Suprapubic skin (tissue), 3 donors: Measurements from ENCODE around the gene PRTFDC1.

ENCODE experiments used
- POLR2A ChIP-seq, 2 donors: fragments of 450-650 bp; IDR thresholded peaks; one replicate each; pipeline ENCODE4 v1.6.1; 2017; ENCODE audit warnings: antibody characterized with exemption in 2 of 2, mild to moderate bottlenecking in 2 of 2, moderate library complexity in 2 of 2
- TF ChIP-seq, protein P1 (sequence below), 2 donors: fragments of 200-600 bp in 1 of 2; fragments of 450-650 bp in 1 of 2; sonication (generic) in 1 of 2; IDR thresholded peaks; one replicate each; pipeline ENCODE4 v1.5.1; 2016 to 2019; ENCODE audit warnings: antibody characterized with exemption in 2 of 2, mild to moderate bottlenecking in 1 of 2, moderate library complexity in 1 of 2

DNA sequence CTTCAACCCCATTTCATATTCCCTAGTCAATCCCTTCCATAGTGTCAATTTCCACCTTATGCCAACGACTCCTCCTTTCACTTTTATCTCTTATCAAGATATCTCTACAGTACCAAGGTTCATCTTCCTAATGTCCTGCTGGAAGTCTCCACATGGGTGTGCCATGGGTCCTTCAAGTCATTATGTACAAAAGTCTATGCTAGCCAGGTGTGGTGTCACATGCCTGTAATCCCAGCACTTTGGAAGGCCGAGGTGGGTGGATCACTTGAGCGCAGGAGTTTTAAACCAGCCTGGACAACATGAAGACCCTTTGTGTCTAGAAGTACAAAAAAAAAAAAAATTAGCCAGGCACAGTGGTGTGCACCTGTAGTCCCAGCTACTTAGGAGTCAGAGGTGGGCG is 47.6 kb downstream of the PRTFDC1 start:
- TF ChIP-seq, protein P1, sequence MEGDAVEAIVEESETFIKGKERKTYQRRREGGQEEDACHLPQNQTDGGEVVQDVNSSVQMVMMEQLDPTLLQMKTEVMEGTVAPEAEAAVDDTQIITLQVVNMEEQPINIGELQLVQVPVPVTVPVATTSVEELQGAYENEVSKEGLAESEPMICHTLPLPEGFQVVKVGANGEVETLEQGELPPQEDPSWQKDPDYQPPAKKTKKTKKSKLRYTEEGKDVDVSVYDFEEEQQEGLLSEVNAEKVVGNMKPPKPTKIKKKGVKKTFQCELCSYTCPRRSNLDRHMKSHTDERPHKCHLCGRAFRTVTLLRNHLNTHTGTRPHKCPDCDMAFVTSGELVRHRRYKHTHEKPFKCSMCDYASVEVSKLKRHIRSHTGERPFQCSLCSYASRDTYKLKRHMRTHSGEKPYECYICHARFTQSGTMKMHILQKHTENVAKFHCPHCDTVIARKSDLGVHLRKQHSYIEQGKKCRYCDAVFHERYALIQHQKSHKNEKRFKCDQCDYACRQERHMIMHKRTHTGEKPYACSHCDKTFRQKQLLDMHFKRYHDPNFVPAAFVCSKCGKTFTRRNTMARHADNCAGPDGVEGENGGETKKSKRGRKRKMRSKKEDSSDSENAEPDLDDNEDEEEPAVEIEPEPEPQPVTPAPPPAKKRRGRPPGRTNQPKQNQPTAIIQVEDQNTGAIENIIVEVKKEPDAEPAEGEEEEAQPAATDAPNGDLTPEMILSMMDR (IDR thresholded peaks at IDR 0.05), result no peak
- TF ChIP-seq POLR2A (IDR thresholded peaks at IDR 0.05), result no peak
